Tibial nerve (tissue), 4 donors: Measurements from ENCODE around the gene TCF19.

Experiments used
- EP300 ChIP-seq, 2 donors: sonication (generic); formaldehyde crosslinking; IDR thresholded peaks; one replicate each; pipeline ENCODE4 v1.6.1; 2017; ENCODE audit warnings: antibody characterized with exemption in 2 of 2, mild to moderate bottlenecking in 1 of 2
- POLR2A ChIP-seq, 2 donors: fragments of 450-650 bp; IDR thresholded peaks; one replicate each; pipeline ENCODE4 v1.6.1; 2017; ENCODE audit warnings: antibody characterized with exemption in 2 of 2, mild to moderate bottlenecking in 2 of 2, moderate library complexity in 2 of 2
- TF ChIP-seq, protein P1 (sequence below), 5 experiments: fragments of 200-600 bp in 3 of 5; fragments of 450-650 bp in 2 of 5; sonication (generic) in 3 of 5; IDR thresholded peaks; one replicate each; pipeline ENCODE4 v1.5.1; 2016 to 2019; ENCODE audit warnings: antibody characterized with exemption in 5 of 5, mild to moderate bottlenecking in 3 of 5, moderate library complexity in 2 of 5

- TF ChIP-seq, protein P1, sequence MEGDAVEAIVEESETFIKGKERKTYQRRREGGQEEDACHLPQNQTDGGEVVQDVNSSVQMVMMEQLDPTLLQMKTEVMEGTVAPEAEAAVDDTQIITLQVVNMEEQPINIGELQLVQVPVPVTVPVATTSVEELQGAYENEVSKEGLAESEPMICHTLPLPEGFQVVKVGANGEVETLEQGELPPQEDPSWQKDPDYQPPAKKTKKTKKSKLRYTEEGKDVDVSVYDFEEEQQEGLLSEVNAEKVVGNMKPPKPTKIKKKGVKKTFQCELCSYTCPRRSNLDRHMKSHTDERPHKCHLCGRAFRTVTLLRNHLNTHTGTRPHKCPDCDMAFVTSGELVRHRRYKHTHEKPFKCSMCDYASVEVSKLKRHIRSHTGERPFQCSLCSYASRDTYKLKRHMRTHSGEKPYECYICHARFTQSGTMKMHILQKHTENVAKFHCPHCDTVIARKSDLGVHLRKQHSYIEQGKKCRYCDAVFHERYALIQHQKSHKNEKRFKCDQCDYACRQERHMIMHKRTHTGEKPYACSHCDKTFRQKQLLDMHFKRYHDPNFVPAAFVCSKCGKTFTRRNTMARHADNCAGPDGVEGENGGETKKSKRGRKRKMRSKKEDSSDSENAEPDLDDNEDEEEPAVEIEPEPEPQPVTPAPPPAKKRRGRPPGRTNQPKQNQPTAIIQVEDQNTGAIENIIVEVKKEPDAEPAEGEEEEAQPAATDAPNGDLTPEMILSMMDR (IDR thresholded peaks at IDR 0.05) = no peak
- TF ChIP-seq EP300 (IDR thresholded peaks at IDR 0.05) = no peak
- no peak for TF ChIP-seq POLR2A (IDR thresholded peaks at IDR 0.05)
Measured at GRCh38 chr6:31156641-31157040, 1.7 kb upstream of the TCF19 start.
